ENCODE measurements around the gene ZNF737.
"Not testable (repeated sequence)": the region's sequence is repeated elsewhere in the genome, so short reads cannot be mapped to it uniquely, and the experiment has no call there.

Gene ZNF737

DNA sequence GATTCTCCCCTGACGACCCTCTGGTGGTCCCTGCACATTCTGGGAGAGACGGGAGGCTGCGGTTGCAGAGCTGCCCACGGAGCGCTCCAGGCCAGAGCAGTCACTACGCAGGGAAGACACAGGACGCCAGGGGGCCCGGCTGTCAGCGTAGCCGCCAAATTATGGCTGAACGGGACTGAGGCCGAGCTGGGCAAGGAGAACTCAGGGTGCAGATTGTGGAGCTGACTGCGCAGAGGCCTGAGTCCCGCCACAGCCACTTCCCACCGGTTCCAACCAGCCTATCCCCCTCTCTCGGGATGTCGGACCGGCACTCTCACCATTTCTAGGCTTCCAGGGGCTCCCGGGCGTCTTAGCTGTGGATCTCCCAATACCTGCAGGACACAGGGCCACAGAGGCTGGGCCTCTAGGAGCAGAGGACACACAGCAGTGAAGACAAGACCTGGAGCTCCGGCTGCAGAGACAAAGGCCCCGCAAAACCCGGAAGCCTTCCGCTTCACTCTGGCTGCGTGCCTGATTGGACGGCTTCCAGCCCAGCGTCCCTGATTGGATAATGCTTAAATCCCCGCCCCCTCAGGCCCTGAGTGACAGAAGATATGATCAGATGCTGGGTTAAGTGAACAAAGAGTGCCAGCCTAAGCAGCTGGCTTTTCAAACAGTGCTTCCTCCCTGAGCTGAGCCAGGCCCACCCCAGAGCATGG lies at the start of gene ZNF737:
Gene ZNF737, minus strand, starts transcription at position 461 of the 698 bp plus-strand sequence. Its CDS starts 141 bp downstream, at position 320.
- TF ChIP-seq, protein P1, sequence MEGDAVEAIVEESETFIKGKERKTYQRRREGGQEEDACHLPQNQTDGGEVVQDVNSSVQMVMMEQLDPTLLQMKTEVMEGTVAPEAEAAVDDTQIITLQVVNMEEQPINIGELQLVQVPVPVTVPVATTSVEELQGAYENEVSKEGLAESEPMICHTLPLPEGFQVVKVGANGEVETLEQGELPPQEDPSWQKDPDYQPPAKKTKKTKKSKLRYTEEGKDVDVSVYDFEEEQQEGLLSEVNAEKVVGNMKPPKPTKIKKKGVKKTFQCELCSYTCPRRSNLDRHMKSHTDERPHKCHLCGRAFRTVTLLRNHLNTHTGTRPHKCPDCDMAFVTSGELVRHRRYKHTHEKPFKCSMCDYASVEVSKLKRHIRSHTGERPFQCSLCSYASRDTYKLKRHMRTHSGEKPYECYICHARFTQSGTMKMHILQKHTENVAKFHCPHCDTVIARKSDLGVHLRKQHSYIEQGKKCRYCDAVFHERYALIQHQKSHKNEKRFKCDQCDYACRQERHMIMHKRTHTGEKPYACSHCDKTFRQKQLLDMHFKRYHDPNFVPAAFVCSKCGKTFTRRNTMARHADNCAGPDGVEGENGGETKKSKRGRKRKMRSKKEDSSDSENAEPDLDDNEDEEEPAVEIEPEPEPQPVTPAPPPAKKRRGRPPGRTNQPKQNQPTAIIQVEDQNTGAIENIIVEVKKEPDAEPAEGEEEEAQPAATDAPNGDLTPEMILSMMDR (IDR thresholded peaks at IDR 0.05; ENCODE audit: low read depth, low read length) = peak; percentile 37

GRCh38 chr19:20614971-20615370 lies 49.4 kb upstream of the ZNF737 start:
- not testable (repeated sequence) for DNase-seq (ENCODE audit: extremely low read depth, low read depth)

More for the DNA sequence above, at the start of gene ZNF737:
- peak; percentile 87 for DNase-seq (ENCODE audit: extremely low read depth, low read depth)

DNA sequence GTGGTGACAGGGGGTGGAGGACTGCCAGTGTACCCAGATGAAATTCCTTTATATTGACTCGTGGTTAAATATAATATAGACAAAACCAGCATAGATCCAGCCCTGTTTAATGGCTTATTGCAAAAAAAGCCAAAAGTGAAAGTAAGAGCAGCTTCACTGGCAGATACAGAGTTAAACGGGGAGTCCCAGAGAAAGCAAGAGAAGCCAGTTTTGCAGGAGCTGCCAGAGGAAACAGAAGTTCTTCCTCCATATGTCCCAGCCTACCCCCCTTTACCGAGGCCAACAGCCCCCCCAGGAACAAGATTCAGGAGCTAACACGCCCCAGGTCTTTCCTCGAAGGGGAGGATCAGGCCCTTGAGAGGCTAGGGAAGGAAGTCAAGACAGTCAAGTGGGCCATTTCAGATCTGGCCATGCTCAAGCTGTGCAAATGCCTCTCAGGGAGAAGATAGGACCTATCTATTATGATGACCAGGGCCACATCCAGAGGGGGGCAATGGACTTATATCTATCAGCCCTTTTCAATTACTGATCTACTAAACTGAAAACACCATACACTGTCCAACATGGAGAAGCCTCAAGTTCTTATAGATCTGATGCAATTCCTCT lies 47.2 kb upstream of the ZNF737 start:
- TF ChIP-seq, protein P1 (IDR thresholded peaks at IDR 0.05; ENCODE audit: low read depth, low read length) = no peak
- DNase-seq (ENCODE audit: extremely low read depth, low read depth) = no peak

DNA sequence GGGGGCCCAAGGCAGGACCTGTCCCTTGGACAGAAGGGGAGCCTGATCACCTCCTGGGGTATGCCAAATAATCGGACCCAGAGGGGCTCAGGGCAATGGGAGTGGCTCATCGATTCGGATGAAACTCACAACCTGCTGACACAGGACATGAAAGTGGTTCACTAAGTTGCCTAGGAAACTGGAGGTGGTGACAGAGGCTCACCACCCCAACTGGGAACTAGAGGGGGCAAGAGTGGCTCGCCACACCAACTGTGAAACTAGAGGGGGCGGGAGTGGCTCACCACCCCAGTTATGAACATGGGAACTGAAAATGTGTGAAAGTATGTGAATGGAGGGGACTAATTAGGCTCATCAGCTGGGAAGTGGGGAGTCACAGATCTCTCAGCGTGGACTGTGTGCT lies 46.3 kb upstream of the ZNF737 start:
- DNase-seq (ENCODE audit: extremely low read depth, low read depth) = no peak
- TF ChIP-seq, protein P1 (IDR thresholded peaks at IDR 0.05; ENCODE audit: low read depth, low read length) = no peak

GRCh38 chr19:20607943-20608342 lies 42.4 kb upstream of the ZNF737 start:
- no peak for DNase-seq (ENCODE audit: extremely low read depth, low read depth)
- TF ChIP-seq, protein P1 (IDR thresholded peaks at IDR 0.05; ENCODE audit: low read depth, low read length) = no peak

GRCh38 chr19:20558571-20558970 lies 7.0 kb downstream of the ZNF737 start:
- DNase-seq (ENCODE audit: extremely low read depth, low read depth) = no peak
- TF ChIP-seq, protein P1 (IDR thresholded peaks at IDR 0.05; ENCODE audit: low read depth, low read length) = no peak

DNA sequence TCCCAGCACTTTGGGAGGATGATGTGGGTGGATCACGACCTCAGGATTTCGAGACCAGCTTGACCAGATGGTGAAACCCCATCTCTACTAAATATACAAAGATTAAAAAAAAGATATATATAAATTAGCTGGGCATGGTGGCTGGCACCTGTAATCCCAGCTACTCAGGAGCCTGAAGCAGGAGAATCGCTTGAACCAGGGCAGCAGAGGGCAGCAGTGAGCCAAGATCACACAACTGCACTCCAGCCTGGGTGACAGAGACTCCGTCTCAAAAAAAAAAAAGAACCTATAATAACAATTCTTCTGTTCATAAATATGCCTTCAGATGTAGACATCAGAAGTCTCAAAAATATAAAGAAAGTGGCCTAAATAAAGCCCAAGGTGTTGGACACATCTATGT lies 7.6 kb downstream of the ZNF737 start:
- TF ChIP-seq, protein P1 (IDR thresholded peaks at IDR 0.05; ENCODE audit: low read depth, low read length) = no peak
- DNase-seq (ENCODE audit: extremely low read depth, low read depth) = no peak

DNA sequence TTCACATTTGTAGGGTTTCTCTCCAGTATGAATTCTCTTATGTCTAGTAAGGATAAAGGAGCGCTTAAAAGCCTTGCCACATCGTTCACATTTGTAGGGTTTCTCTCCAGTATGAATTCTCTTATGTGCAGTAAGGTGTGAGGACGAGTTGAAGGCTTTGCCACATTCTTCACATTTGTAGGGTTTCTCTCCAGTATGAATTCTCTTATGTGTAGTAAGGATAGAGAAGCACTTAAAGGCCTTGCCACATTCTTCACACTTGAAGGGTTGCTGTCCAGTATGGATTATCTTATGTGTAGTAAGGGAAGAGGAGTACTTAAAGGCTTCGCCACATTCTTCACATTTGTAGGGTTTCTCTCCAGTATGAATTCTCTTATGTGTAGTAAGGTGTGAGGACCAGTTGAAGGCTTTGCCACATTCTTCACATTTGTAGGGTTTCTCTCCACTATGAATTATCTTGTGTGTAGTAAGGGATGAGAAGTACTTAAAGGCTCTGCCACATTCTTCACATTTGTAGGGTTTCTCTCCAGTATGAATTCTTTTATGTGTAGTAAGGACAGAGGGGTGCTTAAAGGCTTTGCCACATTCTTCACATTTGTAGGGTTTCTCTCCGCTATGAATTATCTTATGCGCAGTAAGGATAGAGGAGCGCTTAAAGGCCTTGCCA lies 20.8 kb downstream of the ZNF737 start:
- DNase-seq (ENCODE audit: extremely low read depth, low read depth) = not testable (repeated sequence)

DNA sequence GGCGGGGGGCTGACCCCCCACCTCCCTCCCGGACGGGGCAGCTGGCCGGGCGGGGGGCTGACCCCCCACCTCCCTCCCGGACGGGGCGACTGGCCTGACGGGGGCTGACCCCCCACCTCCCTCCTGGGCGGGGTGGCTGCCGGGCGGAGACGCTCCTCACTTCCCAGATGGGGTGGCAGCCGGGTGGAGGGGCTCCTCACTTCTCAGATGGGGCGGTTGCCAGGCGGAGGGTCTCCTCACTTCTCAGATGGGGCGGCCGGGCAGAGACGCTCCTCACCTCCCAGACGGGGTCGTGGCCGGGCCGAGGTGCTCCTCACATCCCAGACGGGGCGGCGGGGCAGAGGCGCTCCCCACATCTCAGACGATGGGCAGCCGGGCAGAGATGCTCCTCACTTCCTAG lies 35.3 kb downstream of the ZNF737 start:
- DNase-seq (ENCODE audit: extremely low read depth, low read depth) = not testable (repeated sequence)

All from AG09319 (cell line).